Right lobe of liver (tissue), 6 donors: Measurements from ENCODE around the gene HBG2. TPM values are rescaled to one million over a fixed set of nuclear protein-coding genes. Genes with fewer than 3 reads are reported as not detected.

Experiments used
- ATAC-seq, 4 donors: fragments of 200-7000 bp; cut with Tn5 transposase; one replicate each; pipeline ENCODE4 v1.9.1; 2020; ENCODE audit warnings: mild to moderate bottlenecking in 4 of 4, moderate library complexity in 4 of 4
- DNase-seq, 3 donors: peaks; one replicate each; pipeline ENCODE4 v3.0.0-alpha.2; 2020
- H3K27ac ChIP-seq, 3 donors: fragments of 200-600 bp; one replicate each; pipeline ENCODE4 v1.8.0; 2022
- H3K27me3 ChIP-seq, 2 donors: fragments of 200-600 bp; one replicate each; pipeline ENCODE4 v1.8.0; 2022
- H3K36me3 ChIP-seq, 4 donors: fragments of 200-600 bp; sonication (generic) in 1 of 4; one replicate each; pipeline versions ENCODE4 v1.5.1 to v1.8.0; 2017 to 2022; ENCODE audit warnings: control low read depth in 1 of 4
- H3K4me1 ChIP-seq, 4 donors: fragments of 200-600 bp; sonication (generic) in 1 of 4; one replicate each; pipeline versions ENCODE4 v1.5.1 to v1.8.0; 2017 to 2022; ENCODE audit warnings: control low read depth in 1 of 4
- H3K4me3 ChIP-seq, 3 donors: fragments of 200-600 bp; one replicate each; pipeline ENCODE4 v1.8.0; 2022
- H3K9me3 ChIP-seq, 4 donors: fragments of 200-600 bp; sonication (generic) in 1 of 4; one replicate each; pipeline versions ENCODE4 v1.5.1 to v1.8.0; 2017 to 2022; ENCODE audit warnings: control low read depth in 1 of 4
- CTCF ChIP-seq, 4 donors: fragments of 200-600 bp in 3 of 4; fragments of 450-650 bp in 1 of 4; IDR thresholded peaks; one replicate each; pipeline versions ENCODE4 v1.5.1 to v1.8.0; 2016 to 2022; ENCODE audit warnings: antibody characterized with exemption in 4 of 4, mild to moderate bottlenecking in 2 of 4
- POLR2A ChIP-seq: fragments of 450-650 bp; IDR thresholded peaks from one replicate; pipeline ENCODE4 v1.6.1; 2017; ENCODE audit warnings: antibody characterized with exemption, mild to moderate bottlenecking
- WGBS: methylation state at CpG from one replicate; pipeline ENCODE4 v1.1.6; 2018; ENCODE audit warnings: low coverage, low lambda C conversion rate; ENCODE audit not compliant: insufficient coverage; ENCODE audit errors: missing lambda C conversion rate; 5-methylcytosine and 5-hydroxymethylcytosine counted together
- intact Hi-C, 2 donors: fragments of 100-400 bp; cut with DNase I; formaldehyde crosslinking; loops; one replicate each; pipeline versions ENCODE4 v1.11.2 to v1.14.1; 2022
- total RNA-seq, 6 experiments: library from RNA; depleted of rRNA in 2 of 6; stranded (reverse); fragments of >200 nt in 2 of 6; fragmentation: NEBNext Ultra II Directional in 3 of 6; extraction: Animal tissue kit (Norgen Biotek cat#: 25700) in 3 of 6; gene quantifications; one replicate each; pipeline versions ENCODE4 v1.1.0 to v1.2.4, GENCODE V29; 2016 to 2023
- donor health status: DM: no; HTN: yes; CAD: no.
- donor health status: DM: no; HTN: no; CAD: no.
- donor health status: DM: no; HTN: no; CAD: no.
- donor health status: DM: no; HTN: yes; CAD: no.
- donor health status: DM: no; HTN: yes; CAD: no.

Gene HBG2
- total RNA-seq, 6 experiments from 2014 or later, result not detected

DNA sequence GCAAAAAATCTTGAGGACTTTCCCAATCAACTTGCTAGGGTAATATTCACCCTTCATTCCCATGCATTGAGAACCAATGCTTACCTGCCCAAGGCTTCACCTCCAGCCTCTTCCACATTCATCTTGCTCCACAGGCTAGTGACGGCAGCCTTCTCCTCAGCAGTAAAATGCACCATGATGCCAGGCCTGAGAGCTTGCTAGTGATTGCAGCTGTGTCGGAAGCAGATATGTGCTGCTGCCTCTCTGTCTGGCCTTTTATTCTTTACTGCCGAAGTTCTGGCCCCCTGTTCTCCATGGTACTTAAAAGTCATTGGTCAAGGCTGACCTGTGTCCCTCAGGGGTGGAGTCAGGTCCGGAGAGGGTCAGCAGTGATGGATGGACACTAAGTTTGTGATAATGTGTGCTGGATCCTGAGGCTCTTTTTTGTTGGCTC lies 15.2 kb upstream of the HBG2 start, which contains the start of gene HBE1:
Gene HBE1, minus strand, starts transcription at position 231 of the 433 bp plus-strand sequence. Its CDS starts 55 bp downstream, at position 176.
- Histone ChIP-seq H3K9me3 (no peaks in the 10 kb centered on the region), H3K27ac (no peak within 1 kb of the TSS), H3K4me1 (no peaks in the 10 kb centered on the region), H3K4me3 (no peak within 1 kb of the TSS), H3K27me3 (no peaks in the 10 kb centered on the region), H3K36me3 (no peaks in the 10 kb centered on the region)
- TF ChIP-seq POLR2A (no peak), CTCF (IDR thresholded peaks at IDR 0.05) (no peak)
- ATAC-seq, result no peak
- WGBS, result 39% methylated on average over 4 of the region's 4 CpGs
- DNase-seq, result no peak
- intact Hi-C loops, result no loop called here

GRCh38 chr11:5267033-5267563 lies 12.5 kb upstream of the HBG2 start:
- no peaks in the 10 kb centered on the region for H3K4me1 ChIP-seq
- WGBS, result 55% methylated on average over 2 of the region's 2 CpGs
- intact Hi-C loops, result no loop called here
- no peak for TF ChIP-seq POLR2A
- TF ChIP-seq CTCF (IDR thresholded peaks at IDR 0.05), result no peak
- DNase-seq, result no peak
- H3K27ac ChIP-seq, result no peak overlapping the region
- H3K4me3 ChIP-seq, result no peak overlapping the region
- no peaks in the 10 kb centered on the region for H3K9me3 ChIP-seq
- no peaks in the 10 kb centered on the region for H3K36me3 ChIP-seq
- H3K27me3 ChIP-seq, result no peaks in the 10 kb centered on the region
- ATAC-seq, result no peak

GRCh38 chr11:5266609-5267008 lies 12.0 kb upstream of the HBG2 start:
- Histone ChIP-seq H3K27ac (no peak overlapping the region), H3K36me3 (no peaks in the 10 kb centered on the region), H3K27me3 (no peaks in the 10 kb centered on the region), H3K4me1 (no peaks in the 10 kb centered on the region), H3K9me3 (no peaks in the 10 kb centered on the region), H3K4me3 (no peak overlapping the region)
- TF ChIP-seq CTCF (IDR thresholded peaks at IDR 0.05) (no peak), POLR2A (no peak)
- intact Hi-C loops, result no loop called here
- no peak for DNase-seq
- ATAC-seq, result no peak

DNA sequence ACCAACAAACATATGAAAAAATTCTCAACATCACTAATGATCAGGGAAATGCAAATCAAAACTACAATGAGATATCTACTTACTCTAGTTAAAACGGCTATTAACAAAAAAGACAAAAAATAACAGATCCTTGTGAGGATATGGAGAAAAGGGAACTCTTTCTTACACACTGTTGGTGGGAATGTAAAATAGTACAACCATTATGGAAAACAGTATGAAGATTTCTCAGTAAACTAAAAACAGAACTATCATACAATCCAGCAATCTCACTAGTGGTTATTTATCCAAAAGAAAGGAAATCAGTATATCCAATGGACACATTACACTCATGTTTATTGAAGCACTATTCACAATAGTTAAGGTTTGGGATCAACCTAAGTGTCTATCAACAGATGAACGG lies 11.3 kb upstream of the HBG2 start:
- DNase-seq (no peak), ATAC-seq (no peak)
- Histone ChIP-seq H3K27me3 (no peaks in the 10 kb centered on the region), H3K27ac (no peak overlapping the region), H3K36me3 (no peaks in the 10 kb centered on the region), H3K9me3 (no peaks in the 10 kb centered on the region), H3K4me3 (no peak overlapping the region), H3K4me1 (no peaks in the 10 kb centered on the region)
- TF ChIP-seq POLR2A, result no peak
- no peak for TF ChIP-seq CTCF (IDR thresholded peaks at IDR 0.05)
- WGBS, result 34% methylated on average over 2 of the region's 2 CpGs
- intact Hi-C loops, result no loop called here
